GM21737 (cell line): ENCODE data around the gene ZMPSTE24.
A peak's percentile ranks its signal among the peaks of the same experiment; 100 is the strongest.

Source experiments
- ATAC-seq: cut with Tn5 transposase; IDR thresholded peaks from one replicate; pipeline ENCODE4 v1.9.1; 2021; ENCODE audit warnings: mild to moderate bottlenecking, moderate library complexity; ENCODE audit not compliant: unreplicated experiment

ZMPSTE24 gene

DNA sequence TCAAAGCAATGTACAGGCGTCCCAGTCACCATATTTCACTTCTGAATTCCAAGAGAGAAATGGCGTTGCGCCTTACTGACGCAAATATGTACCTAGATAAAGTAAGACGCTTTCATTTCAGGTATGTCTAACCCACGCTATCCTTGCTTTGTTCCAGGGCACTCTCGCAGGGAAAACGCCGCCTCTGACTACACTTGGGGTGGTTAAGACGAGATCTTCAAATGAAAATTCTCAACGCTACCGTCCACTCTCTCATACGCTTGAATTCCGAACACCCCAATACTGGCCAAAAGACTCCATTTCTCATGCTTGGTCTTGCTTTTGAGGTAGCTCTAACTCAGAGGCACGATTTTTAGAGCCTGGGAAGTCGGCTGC is 736 bp upstream of the ZMPSTE24 start:
- ATAC-seq = peak; percentile 12

DNA sequence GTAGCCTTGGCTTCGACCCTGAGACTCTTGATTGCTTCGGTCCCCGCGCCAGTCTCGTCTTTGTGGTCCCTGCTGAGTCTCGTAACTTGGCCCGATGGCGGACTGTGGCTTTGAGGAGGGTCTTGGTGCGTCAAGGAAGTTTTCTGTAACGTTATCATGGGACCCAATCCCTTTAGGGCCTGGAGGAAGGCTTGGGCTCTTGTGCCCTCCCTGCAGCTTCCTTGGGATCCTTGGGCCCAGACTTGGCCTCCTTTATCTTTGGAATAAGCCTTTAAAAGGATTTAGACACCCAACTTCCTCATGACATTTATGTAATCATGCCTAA is 371 bp downstream of the ZMPSTE24 start:
- ATAC-seq = peak; percentile 4

DNA sequence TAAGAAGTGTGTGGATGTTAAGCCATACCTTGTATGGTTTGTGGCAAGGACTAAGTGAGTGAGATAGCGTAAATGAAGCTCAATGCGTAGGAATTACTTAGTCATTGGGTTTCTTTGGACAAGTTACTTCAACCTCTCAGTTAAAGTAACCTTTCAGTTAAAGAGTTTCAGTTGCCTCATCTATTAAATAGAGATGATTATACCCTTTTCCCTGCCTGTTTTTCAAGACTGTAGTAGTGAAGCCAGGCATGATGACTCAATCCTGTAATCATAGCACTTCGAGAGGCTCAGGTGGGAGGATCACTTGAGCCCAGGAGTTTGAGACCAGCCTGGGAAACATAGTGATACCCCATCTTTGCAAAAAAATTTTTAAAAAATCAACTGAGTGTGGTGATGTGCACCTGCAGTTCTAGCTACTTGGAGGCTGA is 6.3 kb downstream of the ZMPSTE24 start:
- no peak for ATAC-seq

DNA sequence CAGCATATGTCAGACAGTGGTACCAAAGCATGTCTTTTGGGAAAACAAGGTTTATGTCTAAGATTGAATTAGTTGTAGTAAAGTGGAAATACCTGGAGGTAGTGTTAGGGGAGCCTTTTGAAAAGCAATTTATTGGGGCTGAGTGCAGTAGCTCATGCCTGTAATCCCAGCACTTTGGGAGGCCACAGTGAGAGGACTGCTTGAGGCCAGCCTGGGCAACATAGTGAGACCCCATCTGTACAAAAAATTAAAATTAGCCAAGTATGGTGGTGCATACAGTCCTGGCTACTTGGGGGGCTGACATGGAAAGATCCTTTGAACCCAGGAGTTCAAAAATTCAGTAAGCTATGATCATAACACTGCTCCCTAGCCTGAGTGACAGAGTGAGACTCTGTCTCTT is 7.3 kb downstream of the ZMPSTE24 start:
- ATAC-seq = no peak

DNA sequence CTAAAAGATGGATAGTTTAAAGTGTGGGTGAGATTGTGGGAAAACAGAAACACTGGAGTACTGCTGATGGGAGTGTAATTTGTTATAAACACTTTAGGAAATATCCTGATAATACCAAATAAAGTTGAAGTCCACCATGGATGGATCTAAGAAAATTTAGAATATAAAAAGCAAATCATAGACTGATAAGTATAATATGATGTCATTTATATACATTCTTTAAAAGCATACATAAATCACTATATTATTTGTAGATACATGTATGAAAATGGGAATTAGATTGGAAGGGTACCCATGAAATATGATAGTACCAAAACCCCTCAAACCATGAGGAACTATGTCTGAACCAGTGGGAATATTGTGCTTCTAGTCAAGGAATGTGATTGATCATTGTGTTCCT is 7.9 kb downstream of the ZMPSTE24 start:
- ATAC-seq = no peak

DNA sequence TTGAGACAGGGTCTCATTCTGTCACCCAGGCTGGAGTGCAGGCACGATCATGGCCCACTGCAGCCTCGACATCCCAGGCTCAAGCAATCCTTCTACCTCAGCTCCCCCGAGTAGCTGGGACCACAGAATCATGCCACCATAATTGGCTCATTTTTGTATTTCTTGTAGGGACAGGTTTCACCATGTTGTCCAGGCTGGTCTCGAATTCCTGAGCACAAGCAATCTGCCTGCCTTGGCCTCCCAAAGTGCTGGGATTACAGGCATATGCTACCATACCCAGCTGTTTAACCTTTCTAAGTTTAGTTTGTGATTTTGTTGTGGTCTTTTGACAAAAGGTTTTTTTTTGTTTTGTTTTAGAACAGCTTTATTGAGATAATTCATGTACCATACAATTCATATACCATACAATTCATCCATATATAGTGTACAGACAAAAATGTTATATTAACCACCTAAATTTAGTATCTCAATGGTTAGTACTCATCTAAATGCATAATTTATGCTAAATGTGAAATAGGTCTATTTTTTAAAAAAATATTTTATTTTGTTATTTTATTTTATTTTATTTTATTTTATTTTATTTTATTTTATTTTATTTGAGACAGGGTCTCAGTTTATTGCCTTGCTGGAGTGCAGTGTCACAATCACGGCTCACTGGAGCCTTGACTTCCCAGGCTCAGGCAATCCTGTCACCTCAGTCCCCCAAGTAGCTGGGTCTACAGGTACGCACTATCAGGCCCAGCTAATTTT is 8.9 kb downstream of the ZMPSTE24 start:
- ATAC-seq = no peak

DNA sequence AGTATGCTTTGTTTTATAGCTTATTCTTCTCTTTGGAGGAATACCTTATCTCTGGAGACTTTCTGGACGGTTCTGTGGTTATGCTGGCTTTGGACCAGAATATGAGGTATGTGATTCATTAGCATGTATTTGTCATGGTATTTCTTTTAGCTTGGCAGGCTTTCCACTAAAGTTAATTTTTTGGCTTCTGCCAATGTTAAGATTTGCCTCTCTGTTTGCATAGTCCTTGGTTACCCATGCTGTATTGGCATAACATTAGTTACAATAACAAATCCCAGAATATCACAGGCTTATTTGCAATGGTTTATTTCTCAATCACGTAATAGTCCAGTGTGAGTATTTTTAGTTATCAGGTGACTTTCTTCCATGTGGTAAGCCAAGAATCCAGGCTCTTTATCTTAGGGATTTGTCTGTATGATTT is 9.7 kb downstream of the ZMPSTE24 start:
- no peak for ATAC-seq

DNA sequence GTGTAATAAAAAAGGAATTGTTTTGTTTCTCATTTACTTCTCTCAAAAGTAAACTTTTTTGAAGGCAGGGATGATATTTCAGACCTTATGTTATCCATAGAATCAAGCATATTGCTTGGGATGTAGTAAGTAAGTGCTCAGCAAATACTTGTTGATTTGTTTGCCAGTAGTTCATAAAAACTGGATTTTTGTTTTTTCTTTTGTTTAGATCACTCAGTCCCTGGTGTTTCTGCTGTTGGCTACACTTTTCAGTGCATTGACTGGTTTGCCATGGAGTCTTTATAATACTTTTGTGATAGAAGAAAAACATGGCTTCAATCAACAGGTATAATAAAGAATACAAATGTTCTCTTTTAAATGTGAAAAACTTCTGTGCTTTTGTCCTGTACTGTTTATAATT is 10.2 kb downstream of the ZMPSTE24 start:
- ATAC-seq = no peak

DNA sequence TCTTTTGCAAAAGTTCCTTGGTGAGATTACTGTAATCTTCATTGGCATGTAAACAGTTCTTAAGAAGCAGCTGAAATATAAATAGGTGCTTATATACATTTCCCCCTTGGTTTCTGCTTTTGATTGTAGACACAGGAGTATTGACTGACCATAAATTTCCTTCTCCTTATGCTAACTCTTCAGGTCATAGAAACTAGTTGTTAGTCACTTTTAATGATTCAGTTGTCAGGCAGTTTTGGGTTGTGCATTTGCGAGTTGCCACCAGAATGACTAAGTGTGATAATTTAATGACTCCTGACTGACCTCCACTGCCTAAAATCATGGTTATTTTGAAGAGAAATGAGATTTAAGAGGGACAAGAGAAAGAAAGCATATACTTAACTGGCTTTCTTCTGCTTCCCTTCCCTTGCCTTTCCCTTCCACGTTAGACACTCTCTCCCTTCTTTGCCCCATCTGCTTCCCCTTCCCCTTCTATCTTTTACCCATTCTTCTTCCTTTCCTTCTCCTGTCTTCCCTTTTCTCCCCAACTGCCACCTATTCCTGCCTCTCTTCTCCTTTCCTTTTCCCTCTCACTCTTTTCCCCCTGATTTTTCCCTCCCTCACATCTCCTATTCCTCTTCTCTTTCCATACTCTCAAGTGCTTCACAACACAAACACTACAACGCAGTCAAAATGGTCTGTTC is 12.3 kb downstream of the ZMPSTE24 start:
- no peak for ATAC-seq

DNA sequence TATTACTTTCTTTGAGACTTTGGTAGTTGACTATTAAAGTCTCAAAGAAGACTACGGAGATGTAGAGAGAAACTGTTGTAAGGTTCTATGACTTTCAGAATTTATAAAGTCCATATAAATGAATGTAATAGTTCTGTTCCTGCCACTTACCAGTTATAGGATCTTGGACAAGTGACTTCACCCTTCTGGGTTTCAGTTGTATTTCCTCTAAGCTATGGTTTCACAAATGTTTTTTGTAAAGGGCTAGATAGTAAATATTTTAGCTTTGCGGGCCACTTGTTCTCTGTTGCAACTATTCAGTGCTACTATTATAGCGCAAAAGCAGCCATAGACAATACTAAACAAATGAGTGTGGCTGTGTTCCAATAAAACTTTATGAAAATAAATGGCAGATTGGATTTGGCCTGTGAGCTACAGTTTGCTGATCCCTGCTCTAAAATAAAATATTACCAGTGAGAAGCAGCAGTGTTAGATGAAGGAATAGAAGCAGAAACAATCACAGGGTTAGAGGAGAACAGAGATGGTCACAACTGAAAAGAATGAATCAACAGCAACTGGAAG is 14.7 kb downstream of the ZMPSTE24 start:
- ATAC-seq = no peak

DNA sequence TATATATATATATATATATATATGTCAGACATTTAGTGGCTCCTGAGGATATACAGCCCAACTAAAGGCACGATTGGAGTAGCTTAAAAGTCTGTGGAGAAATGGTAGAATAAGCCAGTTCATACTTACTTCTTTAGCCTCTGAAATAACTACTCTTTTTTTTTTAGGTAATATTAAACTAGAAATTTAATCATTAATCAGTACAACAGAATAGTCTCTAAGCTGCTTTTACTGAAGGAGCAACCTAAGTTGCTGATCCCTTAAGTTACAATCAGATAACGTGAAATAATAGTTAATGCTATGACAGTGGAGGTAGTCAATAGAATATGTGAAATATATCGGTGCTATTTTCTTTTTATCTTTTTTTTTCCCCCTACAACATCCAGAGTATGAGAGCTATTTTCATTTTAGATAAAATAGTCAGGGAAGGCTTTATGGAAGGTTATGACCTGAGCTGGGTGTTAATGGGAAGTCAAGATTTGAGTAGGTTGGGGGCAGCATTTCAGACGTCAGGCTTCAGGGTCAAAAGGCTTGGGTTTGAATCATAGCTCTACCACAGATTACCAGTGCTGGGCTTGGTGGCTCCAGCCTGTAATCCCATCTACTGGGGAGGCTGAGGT is 15.6 kb downstream of the ZMPSTE24 start:
- no peak for ATAC-seq

DNA sequence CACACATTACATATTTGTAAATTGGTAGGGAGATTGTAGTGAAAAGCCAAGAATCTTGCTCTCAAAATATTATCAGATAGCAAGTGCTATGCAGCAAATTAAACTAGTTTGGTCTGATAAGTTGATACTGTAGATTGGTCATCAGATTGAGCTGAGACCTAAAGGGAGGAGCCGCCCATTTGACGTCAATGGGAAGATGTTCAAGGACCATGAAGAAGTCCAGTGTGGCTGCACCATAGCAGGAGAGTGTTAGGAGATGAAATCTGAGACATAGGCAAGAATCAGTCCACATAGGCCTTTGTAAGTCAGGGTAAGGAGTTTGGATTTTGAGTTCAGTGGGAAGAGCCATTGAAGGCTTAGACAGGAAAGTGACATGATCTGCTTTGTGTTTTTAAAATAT is 16.3 kb downstream of the ZMPSTE24 start:
- ATAC-seq = no peak

DNA sequence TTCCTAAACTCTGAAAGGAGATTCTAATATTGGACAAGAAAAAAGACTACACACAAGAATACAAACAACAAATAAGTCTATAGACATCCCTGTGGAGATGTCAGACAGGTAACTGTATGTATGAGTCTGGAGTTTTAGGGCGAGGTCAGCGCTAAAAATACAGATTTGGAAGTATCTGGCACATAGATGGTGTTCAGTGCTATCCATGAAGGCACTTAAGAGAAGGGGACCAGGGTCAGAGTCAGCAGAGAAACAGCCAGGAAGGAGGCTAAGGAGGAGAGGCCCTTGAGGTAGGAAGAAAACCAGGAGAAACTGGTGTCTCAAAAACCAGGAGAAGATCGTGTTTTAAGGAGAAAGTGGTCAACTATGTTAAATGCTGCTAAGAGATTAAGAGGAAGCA is 18.1 kb downstream of the ZMPSTE24 start:
- ATAC-seq = no peak

DNA sequence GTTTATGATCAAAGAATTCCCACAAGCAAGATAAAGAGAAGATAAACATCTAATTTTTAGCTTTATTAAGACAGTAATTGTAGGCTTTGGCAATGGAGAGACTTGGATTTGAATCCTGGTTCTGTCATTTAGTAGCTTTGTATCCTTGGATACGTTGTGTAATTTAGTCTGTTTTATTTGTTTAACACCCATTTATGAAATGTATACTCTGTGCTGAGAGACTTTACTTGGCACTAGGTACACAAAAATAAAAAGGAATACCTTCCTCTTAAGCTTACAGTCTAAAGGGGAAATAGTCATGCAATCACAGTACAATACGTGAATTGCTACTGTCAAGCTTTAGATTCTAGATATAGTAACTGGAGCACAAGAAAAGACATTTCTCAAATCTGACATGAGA is 23.8 kb downstream of the ZMPSTE24 start:
- ATAC-seq = no peak

DNA sequence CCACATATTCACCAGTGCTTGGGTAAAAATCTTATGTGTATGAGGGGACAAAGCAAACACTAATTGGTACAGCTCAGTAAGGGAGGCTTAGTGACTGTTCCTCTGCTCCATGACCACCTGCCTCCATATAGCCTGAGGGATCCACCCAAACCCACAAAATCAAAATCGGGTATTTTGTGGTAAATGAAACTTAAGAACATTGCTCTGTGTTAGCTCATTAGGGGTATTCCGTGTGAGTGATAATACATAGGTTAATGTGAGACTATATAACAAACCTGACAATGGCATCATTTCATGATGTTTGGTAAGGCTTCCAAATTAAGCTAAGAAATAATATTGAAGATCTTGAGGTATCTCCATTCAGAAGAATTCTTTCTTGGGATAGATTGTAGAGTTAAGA is 33.3 kb downstream of the ZMPSTE24 start:
- ATAC-seq = no peak

DNA sequence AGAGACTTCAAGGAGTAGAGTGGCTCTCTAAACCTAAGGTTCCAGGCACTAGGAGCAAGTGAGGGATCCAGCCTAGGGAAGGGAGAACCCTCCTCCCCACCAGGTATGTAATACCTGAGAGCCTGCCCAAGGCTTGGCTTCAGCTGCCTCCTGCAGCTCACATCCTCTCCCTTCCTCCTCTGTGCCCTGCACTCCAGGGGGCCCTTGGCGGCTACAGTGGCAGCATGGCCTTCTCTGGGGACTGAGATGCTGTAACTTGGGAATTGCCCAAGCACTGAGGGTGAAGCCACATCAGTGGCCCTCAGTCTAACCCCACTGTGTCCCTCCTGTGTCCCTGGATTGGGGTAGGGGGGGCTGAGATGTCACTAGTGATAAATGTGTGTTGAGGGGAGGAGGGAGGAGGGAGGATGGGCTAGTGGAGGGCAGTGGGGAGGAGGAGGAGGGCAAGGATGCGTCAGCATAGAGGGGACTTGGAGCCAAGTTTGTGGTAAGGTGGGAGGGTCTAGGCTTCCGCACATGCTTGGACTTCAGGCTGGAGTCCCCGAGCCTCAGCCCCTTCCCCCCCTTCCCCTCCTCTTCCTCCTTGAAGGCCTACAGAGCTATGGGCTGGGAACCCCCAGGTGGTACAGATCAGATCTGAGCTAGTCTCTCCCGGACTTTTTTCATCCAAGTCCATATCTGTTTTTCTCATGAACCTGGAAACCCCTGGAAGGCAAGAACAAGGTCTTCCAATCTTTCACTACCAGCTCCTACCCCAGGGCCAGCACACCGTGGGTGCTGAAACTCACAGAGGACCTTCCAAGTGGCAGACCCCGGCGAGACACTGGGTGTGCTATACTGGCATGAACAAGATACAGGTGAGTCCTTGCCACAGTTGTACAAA is 41.6 kb downstream of the ZMPSTE24 start:
- no peak for ATAC-seq

DNA sequence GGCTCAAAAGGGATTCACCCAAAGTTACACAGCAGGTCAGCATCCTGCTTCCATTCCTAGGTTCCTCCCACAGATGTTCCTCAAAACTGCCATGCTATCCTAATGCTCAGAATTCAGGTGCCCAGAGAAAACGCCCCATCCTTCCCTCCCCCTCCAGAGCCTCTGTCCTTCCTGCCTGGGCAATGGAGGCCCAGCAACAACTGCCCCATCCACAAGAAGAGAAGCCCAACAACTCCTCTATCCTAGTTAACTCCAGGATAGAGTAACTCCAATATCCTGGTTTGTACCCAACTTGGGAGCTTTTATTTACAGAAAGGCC is 42.2 kb downstream of the ZMPSTE24 start:
- no peak for ATAC-seq

DNA sequence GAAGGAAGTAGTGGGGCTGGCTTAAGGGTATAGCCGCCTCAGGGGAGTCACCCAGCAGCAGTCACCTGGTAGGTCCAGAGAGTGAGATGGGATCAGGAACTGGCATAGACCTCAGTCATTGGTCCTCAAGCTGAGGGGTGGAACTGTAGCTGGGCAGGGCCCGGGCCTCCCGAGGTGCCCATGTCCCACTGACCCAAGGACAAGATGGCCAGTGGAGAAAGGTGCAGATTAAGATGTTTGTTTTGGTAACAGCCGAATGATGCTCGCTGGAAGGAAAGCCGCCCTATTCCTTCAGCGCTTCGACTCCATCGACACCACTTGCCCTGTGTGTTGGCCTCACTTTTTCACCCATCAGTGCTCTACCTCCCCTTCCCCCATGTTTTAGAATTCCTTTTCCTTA is 42.6 kb downstream of the ZMPSTE24 start:
- no peak for ATAC-seq

DNA sequence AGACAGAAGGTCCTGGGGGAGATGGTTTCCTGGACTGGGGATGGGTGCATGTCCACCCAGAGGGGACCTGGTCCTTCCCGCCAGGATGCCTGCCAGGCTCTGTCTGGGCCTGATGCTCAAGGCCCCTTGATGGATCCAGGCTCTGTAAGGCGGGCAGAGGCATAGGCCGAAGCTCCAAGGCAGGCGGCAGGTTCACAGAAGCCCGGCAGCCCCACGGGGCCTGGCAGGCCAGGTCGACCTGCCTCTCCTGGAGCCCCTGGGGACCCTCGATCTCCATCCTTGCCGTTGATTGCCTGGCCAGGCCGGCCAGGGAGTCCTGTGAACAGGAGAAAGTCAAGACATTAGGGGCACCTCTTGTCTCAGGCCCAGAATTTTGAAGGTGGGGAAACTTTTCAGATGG is 43.0 kb downstream of the ZMPSTE24 start:
- ATAC-seq = no peak

DNA sequence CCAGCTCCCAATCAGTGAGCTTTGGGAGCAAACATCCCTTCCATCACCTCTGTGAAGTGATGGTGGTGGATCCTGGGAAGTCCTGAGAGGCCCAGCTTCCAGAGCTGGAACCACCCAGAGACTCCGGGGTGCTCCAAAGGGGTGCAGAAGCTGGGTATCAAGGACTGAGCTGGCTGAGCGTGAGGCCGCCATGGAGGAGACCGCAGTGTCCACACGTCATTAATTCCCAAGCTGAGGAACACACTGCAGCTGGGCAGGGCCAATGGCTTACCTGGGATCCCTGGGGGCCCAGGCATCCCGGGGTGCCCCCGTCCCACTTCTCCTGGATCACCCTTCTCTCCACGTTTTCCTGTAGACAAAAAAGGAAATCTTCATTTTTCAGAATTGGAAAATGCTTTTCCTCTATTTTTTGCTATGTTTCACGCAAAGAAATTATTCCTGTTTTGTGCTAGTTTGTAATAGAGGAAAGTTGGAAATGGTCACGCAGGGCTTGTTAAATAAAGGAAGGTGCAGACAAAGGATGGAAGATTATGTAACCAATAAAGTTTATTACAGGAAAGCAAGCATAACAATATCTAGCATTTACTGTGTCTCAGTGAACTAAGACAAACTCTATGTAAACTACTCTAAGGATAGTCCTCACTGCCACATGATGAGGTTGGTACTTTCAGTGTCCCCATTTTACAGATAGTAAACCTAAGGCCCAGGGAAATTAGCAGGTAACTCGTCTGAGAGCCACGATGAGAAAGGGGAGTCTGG is 43.7 kb downstream of the ZMPSTE24 start:
- ATAC-seq = no peak

DNA sequence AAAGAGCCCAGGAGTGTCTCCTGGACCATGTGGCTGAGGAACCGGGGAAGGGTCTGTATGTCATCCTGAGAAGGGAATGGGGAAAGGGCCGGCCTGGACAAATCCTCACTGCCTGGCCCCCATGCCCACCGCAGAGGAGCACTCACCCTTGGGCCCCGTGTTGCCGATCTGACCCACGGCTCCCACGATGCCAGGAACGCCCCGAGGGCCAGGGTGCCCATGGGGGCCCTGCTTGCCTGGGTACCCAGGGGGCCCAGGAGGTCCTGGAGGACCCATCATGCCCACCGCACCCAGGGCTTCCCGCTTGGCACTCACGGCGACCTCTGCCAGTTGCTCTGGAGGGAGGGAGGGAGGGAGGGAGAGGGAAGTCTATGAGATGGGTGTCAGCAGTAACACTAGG is 44.4 kb downstream of the ZMPSTE24 start:
- ATAC-seq = no peak
